H9 (cell line): ENCODE measurements around the gene PLA2G4C. TPM values are rescaled to one million over a fixed set of nuclear protein-coding genes. Genes with fewer than 3 reads are reported as not detected.

Experiments
- DNase-seq: peaks from one replicate; pipeline ENCODE4 v3.0.0-alpha.2; 2017
- H2AFZ ChIP-seq: one replicate; pipeline ENCODE4 v1.6.1; 2013; ENCODE audit warnings: mild to moderate bottlenecking, low read length, control low read depth, moderate library complexity
- H2AK5ac ChIP-seq: 2 replicates; pipeline ENCODE4 v1.6.1; 2013; ENCODE audit warnings: low read length, control low read depth, mixed read lengths; ENCODE audit not compliant: insufficient read length
- H2BK120ac ChIP-seq: one replicate; pipeline ENCODE4 v1.6.1; 2013; ENCODE audit warnings: low read depth, mild to moderate bottlenecking, low read length, control low read depth, inconsistent platforms; ENCODE audit not compliant: poor library complexity, severe bottlenecking
- H2BK12ac ChIP-seq: 2 replicates; pipeline ENCODE4 v1.6.1; 2013; ENCODE audit warnings: low read length, control low read depth, mixed read lengths, low read depth; ENCODE audit not compliant: insufficient read length
- H2BK15ac ChIP-seq: 2 replicates; pipeline ENCODE4 v1.6.1; 2013; ENCODE audit warnings: low read depth, low read length, control low read depth
- H2BK20ac ChIP-seq: one replicate; pipeline ENCODE4 v1.6.1; 2013; ENCODE audit warnings: low read depth, mild to moderate bottlenecking, low read length, control low read depth, inconsistent platforms; ENCODE audit not compliant: poor library complexity, severe bottlenecking
- H2BK5ac ChIP-seq: 2 replicates; pipeline ENCODE4 v1.6.1; 2013; ENCODE audit warnings: low read length, control low read depth, mixed read lengths; ENCODE audit not compliant: insufficient read length
- H3K14ac ChIP-seq: 2 replicates; pipeline ENCODE4 v1.6.1; 2013; ENCODE audit warnings: low read length, control low read depth; ENCODE audit not compliant: insufficient read depth
- H3K18ac ChIP-seq: 2 replicates; pipeline ENCODE4 v1.6.1; 2013; ENCODE audit warnings: low read depth, mild to moderate bottlenecking, mixed read lengths, low read length, control low read depth; ENCODE audit not compliant: insufficient read length
- H3K23ac ChIP-seq: 2 replicates; pipeline ENCODE4 v1.6.1; 2013; ENCODE audit warnings: low read length, control low read depth, mixed read lengths, low read depth; ENCODE audit not compliant: insufficient read length
- H3K23me2 ChIP-seq: 2 replicates; pipeline ENCODE4 v1.6.1; 2013; ENCODE audit warnings: low read depth, mild to moderate bottlenecking, mixed read lengths, low read length, control low read depth; ENCODE audit not compliant: insufficient read length, poor library complexity, severe bottlenecking
- H3K27ac ChIP-seq: 2 replicates; pipeline ENCODE4 v1.5.1; 2013; ENCODE audit warnings: low read length, control low read depth, mixed read lengths, low read depth; ENCODE audit not compliant: insufficient read length
- H3K27me3 ChIP-seq: 2 replicates; pipeline ENCODE4 v1.6.1; 2013; ENCODE audit warnings: low read length, control low read depth, inconsistent platforms; ENCODE audit not compliant: insufficient read depth
- H3K4ac ChIP-seq: 2 replicates; pipeline ENCODE4 v1.6.1; 2013; ENCODE audit warnings: low read depth, mild to moderate bottlenecking, control low read depth, inconsistent platforms, low read length, moderate library complexity
- H3K4me1 ChIP-seq: 2 replicates; pipeline ENCODE4 v1.6.1; 2013; ENCODE audit warnings: low read length, control low read depth, inconsistent platforms; ENCODE audit not compliant: insufficient read depth
- H3K4me2 ChIP-seq: 2 replicates; pipeline ENCODE4 v1.6.1; 2013; ENCODE audit warnings: low read length, control low read depth, mixed read lengths; ENCODE audit not compliant: insufficient read length, insufficient read depth
- H3K56ac ChIP-seq: 2 replicates; pipeline ENCODE4 v1.6.1; 2013; ENCODE audit warnings: low read depth, mild to moderate bottlenecking, mixed read lengths, low read length, control low read depth; ENCODE audit not compliant: insufficient read length
- H3K79me1 ChIP-seq: 2 replicates; pipeline ENCODE4 v1.6.1; 2013; ENCODE audit warnings: low read depth, mild to moderate bottlenecking, moderate library complexity, low read length, control low read depth, inconsistent platforms; ENCODE audit not compliant: insufficient read depth, poor library complexity, severe bottlenecking
- H3K79me2 ChIP-seq: 2 replicates; pipeline ENCODE4 v1.6.1; 2013; ENCODE audit warnings: low read length, control low read depth, inconsistent platforms; ENCODE audit not compliant: insufficient read depth
- H3K9ac ChIP-seq: 2 replicates; pipeline ENCODE4 v1.6.1; 2013; ENCODE audit warnings: low read length, control low read depth, mixed read lengths; ENCODE audit not compliant: insufficient read length; ENCODE audit errors: extremely low read depth
- H3K9me3 ChIP-seq: one replicate; pipeline ENCODE4 v1.6.1; 2013; ENCODE audit warnings: low read depth, low read length, inconsistent platforms; ENCODE audit not compliant: control insufficient read depth
- H3T11ph ChIP-seq: one replicate; pipeline ENCODE4 v1.6.1; 2013; ENCODE audit warnings: mild to moderate bottlenecking, low read length, control low read depth, inconsistent platforms
- H4K20me1 ChIP-seq: one replicate; pipeline ENCODE4 v1.6.1; 2013; ENCODE audit not compliant: control insufficient read depth, insufficient read length, insufficient read depth
- H4K5ac ChIP-seq: 2 replicates; pipeline ENCODE4 v1.6.1; 2013; ENCODE audit warnings: low read depth, mild to moderate bottlenecking, mixed read lengths, low read length, control low read depth; ENCODE audit not compliant: insufficient read length
- H4K8ac ChIP-seq: replicated peaks from 2 replicates; pipeline ENCODE4 v1.6.1; 2013; ENCODE audit warnings: low read length, control low read depth, mixed read lengths, low read depth; ENCODE audit not compliant: insufficient read length
- H4K91ac ChIP-seq: 2 replicates; pipeline ENCODE4 v1.6.1; 2013; ENCODE audit warnings: low read depth, mild to moderate bottlenecking, moderate library complexity, mixed read lengths, low read length, control low read depth; ENCODE audit not compliant: insufficient read length
- H3K27ac Mint-ChIP-seq, 3 experiments: 2 replicates in 2 of 3; 3 replicates in 1 of 3; pipeline ENCODE4 v1.8.0; 2020 to 2021; ENCODE audit warnings: mixed read lengths in 3 of 3, mild to moderate bottlenecking in 1 of 3, moderate library complexity in 1 of 3
- H3K27me3 Mint-ChIP-seq: 2 replicates; pipeline ENCODE4 v1.8.0; 2021; ENCODE audit warnings: low read depth, mild to moderate bottlenecking, moderate library complexity, mixed read lengths
- H3K36me3 Mint-ChIP-seq, 3 experiments: 2 replicates in 2 of 3; 3 replicates in 1 of 3; pipeline ENCODE4 v1.8.0; 2020 to 2021; ENCODE audit warnings: low read depth in 3 of 3, mixed read lengths in 3 of 3; ENCODE audit not compliant: insufficient read depth in 1 of 3
- H3K4me1 Mint-ChIP-seq, 2 experiments: 2 replicates each; pipeline ENCODE4 v1.8.0; 2020; ENCODE audit warnings: mixed read lengths in 2 of 2
- H3K4me3 Mint-ChIP-seq, 2 experiments: 2 replicates in 1 of 2; 3 replicates in 1 of 2; pipeline ENCODE4 v1.8.0; 2020 to 2021; ENCODE audit warnings: mild to moderate bottlenecking in 2 of 2, mixed read lengths in 2 of 2, moderate library complexity in 1 of 2
- H3K9me3 Mint-ChIP-seq, 2 experiments: 2 replicates in 1 of 2; 3 replicates in 1 of 2; pipeline ENCODE4 v1.8.0; 2020; ENCODE audit warnings: mild to moderate bottlenecking in 2 of 2, mixed read lengths in 2 of 2, moderate library complexity in 1 of 2
- WGBS: extraction: QIAGEN DNeasy Blood & Tissue Kit; methylation state at CpG from one replicate; pipeline ENCODE4 v1.1.7; 2013; ENCODE audit warnings: missing lambda C conversion rate, low lambda C conversion rate, mixed read lengths; ENCODE audit not compliant: insufficient read length; ENCODE audit errors: extremely low coverage; 5-methylcytosine and 5-hydroxymethylcytosine counted together
- total RNA-seq: library from RNA; stranded (reverse); gene quantifications from 2 replicates; pipeline ENCODE4 v1.2.1, GENCODE V29; 2021
- TF ChIP-seq, protein P1 (sequence below): fragments of 200-600 bp; sonication (generic); conservative IDR thresholded peaks from 3 replicates; pipeline ENCODE4 v1.8.0; 2021; ENCODE audit warnings: antibody characterized with exemption, mild to moderate bottlenecking

PLA2G4C gene
- total RNA-seq, 1 experiment from 2014 or later: 7.0 TPM

DNA sequence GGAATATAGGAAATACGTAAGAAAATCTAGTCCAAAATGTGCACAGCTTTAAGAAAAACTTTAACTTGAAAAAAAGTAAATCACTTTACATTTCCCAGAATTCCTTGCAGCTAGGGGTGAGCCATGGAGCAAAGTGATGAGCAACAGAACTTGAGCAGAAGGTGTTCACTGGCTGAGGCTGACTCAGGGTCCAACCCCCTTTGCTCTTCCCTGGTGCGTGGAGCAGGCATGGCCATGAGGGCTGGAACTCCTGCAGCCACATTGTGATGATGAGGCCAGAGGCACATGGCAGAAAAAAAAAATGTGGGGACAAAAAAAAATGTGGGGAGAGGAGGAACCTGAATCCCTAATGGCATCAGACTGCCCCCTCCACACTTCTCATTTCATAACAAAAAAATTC, 9.9 kb upstream of the PLA2G4C start:
- no peak overlapping the region for H3K23ac ChIP-seq
- no peaks in the 10 kb centered on the region for H3K79me1 ChIP-seq
- WGBS: no CpG with 5 or more reads among the region's 2 CpGs
- peaks cover 8 to 11% of the 10 kb centered on the region in 2 experiments for H3K4me1 Mint-ChIP-seq
- no peak overlapping the region for H2AK5ac ChIP-seq
- H4K8ac ChIP-seq: no peak overlapping the region
- no peak overlapping the region for H3K4me3 Mint-ChIP-seq
- H2BK20ac ChIP-seq: no peak overlapping the region
- H3T11ph ChIP-seq: no peak overlapping the region
- H3K56ac ChIP-seq: no peak overlapping the region
- peaks cover 46 to 80% (median 78%) of the 10 kb centered on the region in 3 experiments; a peak in 6 of 7 replicates for H3K36me3 Mint-ChIP-seq
- no peak overlapping the region for H2BK5ac ChIP-seq
- H3K18ac ChIP-seq: no peak overlapping the region
- no peak overlapping the region for H4K91ac ChIP-seq
- H3K4ac ChIP-seq: no peak overlapping the region
- H2BK120ac ChIP-seq: no peak overlapping the region
- H3K23me2 ChIP-seq: no peaks in the 10 kb centered on the region
- H2BK12ac ChIP-seq: no peak overlapping the region
- no peak overlapping the region for H4K5ac ChIP-seq
- no peaks in the 10 kb centered on the region for H4K20me1 ChIP-seq
- no peaks in the 10 kb centered on the region for H3K79me2 ChIP-seq
- TF ChIP-seq, protein P1, sequence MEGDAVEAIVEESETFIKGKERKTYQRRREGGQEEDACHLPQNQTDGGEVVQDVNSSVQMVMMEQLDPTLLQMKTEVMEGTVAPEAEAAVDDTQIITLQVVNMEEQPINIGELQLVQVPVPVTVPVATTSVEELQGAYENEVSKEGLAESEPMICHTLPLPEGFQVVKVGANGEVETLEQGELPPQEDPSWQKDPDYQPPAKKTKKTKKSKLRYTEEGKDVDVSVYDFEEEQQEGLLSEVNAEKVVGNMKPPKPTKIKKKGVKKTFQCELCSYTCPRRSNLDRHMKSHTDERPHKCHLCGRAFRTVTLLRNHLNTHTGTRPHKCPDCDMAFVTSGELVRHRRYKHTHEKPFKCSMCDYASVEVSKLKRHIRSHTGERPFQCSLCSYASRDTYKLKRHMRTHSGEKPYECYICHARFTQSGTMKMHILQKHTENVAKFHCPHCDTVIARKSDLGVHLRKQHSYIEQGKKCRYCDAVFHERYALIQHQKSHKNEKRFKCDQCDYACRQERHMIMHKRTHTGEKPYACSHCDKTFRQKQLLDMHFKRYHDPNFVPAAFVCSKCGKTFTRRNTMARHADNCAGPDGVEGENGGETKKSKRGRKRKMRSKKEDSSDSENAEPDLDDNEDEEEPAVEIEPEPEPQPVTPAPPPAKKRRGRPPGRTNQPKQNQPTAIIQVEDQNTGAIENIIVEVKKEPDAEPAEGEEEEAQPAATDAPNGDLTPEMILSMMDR: no peak
- H3K4me2 ChIP-seq: no peak overlapping the region
- H3K14ac ChIP-seq: no peak overlapping the region
- no peaks in the 10 kb centered on the region for H3K27me3 ChIP-seq
- no peak for DNase-seq
- H2AFZ ChIP-seq: no peak overlapping the region
- no peaks in the 10 kb centered on the region for H3K9me3 Mint-ChIP-seq
- no peak overlapping the region for H2BK15ac ChIP-seq
- no peak overlapping the region for H3K27ac ChIP-seq
- H3K9ac ChIP-seq: no peak overlapping the region
- no peak overlapping the region for H3K27ac Mint-ChIP-seq
- no peaks in the 10 kb centered on the region for H3K9me3 ChIP-seq
- H3K4me1 ChIP-seq: no peaks in the 10 kb centered on the region
- no peaks in the 10 kb centered on the region for H3K27me3 Mint-ChIP-seq
